ENCODE results near the gene SIPA1L3.

The SIPA1L3 gene

GRCh38 chr19:38190061-38190460 is 283.1 kb downstream of the SIPA1L3 start:
- TF ChIP-seq CTCF (conservative IDR thresholded peaks at IDR 0.05) (no peak), ZFX (IDR thresholded peaks at IDR 0.05) (no peak)
- H3K27ac ChIP-seq: no peak overlapping the region

DNA sequence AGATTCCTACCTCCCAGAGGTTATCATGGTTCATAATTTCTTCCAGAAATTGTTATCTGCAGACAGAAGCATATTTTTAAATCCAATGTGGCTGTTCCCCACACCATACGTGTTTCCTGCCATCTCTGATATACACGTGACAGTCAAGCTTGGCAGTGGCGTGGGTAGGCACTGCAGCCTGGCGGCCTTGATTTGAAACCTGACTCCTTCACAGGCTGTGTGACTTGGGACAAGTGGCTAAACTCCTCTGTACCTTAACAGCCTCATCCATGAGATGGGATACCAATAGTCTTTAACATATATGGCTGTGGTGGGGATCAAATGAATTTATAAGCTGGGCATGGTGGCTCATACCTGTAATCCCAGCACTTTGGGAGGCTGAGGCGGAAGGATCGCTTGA is 283.8 kb downstream of the SIPA1L3 start:
- H3K27ac ChIP-seq: no peak overlapping the region
- TF ChIP-seq CTCF (conservative IDR thresholded peaks at IDR 0.05): no peak

DNA sequence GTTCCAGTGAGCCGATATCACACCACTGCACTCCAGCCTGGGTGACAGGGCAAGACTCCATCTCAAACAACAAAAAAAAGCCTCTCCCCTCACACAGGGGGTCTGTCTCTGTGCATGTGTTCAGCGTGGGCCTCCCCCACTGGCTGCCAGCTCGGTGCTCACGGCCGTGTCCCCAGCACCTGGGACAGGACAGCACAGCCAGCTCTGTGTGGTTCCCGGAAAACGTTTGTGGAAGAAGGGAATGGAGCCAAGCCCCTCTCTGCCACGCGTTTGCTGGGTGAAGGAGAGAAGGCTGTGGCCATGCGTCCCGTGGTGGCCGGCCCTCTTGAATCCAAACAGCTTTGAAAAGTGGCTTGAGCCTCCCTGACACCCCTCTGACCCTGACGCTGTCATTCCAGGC is 284.7 kb downstream of the SIPA1L3 start:
- TF ChIP-seq ZFX (IDR thresholded peaks at IDR 0.05): no peak
- no peak for TF ChIP-seq CTCF (conservative IDR thresholded peaks at IDR 0.05)
- H3K27ac ChIP-seq: no peak overlapping the region

GRCh38 chr19:38193445-38193844 is 286.4 kb downstream of the SIPA1L3 start:
- H3K27ac ChIP-seq: no peak overlapping the region
- TF ChIP-seq CTCF (conservative IDR thresholded peaks at IDR 0.05) (no peak), ZFX (IDR thresholded peaks at IDR 0.05) (no peak)

DNA sequence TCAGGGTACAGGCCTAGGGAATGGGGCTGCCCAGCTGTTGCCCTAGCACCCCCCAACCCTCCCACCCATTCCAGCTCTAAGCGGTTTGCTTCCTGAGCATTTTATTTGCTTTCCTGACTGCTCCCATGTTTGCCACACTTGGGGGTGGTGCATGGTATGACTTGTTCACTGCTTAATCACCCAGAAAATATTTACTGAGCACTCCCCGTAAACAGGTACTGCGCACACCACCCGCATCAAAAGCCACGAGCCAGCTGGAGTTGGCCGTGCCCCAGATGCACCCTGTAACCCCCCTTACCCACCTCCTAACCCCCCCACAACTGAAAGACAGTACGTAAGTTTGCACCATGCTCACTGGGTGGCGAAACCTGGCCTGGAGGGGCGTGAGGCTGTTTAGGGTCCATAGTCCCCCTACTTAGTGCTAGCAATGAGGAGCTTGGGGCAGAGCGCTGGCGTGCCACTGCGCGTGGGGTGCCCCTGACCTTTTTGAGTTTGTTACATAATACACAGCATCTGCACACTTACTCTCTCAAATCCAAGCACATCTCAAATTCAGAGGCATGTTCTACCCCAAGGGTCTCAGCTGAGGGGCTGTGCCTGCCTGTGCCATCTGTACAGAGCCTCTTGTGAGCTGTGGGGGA is 287.2 kb downstream of the SIPA1L3 start:
- TF ChIP-seq CTCF (conservative IDR thresholded peaks at IDR 0.05) (no peak), ZFX (IDR thresholded peaks at IDR 0.05) (no peak)
- no peak overlapping the region for H3K27ac ChIP-seq

DNA sequence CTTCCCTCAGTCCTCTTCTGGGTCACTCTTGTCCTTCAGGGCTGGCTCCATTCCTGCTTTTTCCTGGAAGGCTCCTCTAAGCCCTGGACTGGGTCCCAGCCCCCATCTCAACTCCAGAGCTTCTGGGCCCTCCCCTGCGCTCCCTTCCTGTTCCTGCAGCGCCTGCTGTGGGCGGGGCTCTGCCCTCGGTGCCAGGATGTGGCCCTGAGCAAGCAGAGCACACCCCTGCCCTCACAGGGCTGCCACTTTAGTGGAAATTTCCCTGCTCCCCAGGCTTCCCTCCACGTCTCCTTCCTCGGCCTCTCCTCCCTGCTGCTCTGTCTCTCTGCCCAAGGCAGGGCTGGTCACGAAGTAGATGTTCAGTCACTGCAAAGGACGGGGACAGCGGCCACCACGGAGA is 288.2 kb downstream of the SIPA1L3 start:
- TF ChIP-seq ZFX (IDR thresholded peaks at IDR 0.05): no peak
- no peak for TF ChIP-seq CTCF (conservative IDR thresholded peaks at IDR 0.05)
- no peak overlapping the region for H3K27ac ChIP-seq

GRCh38 chr19:38196245-38196837 is 289.3 kb downstream of the SIPA1L3 start:
- TF ChIP-seq CTCF (conservative IDR thresholded peaks at IDR 0.05): no peak
- TF ChIP-seq ZFX (IDR thresholded peaks at IDR 0.05): no peak
- no peak overlapping the region for H3K27ac ChIP-seq

Measured in C4-2B (cell line).